ENCODE results near the gene SCGB1C1.
"Not testable (repeated sequence)": the region's sequence is repeated elsewhere in the genome, so short reads cannot be mapped to it uniquely, and the experiment has no call there.

SCGB1C1 gene

GRCh38 chr11:218815-219593 lies 26.1 kb downstream of the SCGB1C1 start:
- DNase-seq = no peak

- DNase-seq = not testable (repeated sequence)
These were observed 27.9 kb downstream of the SCGB1C1 start for GRCh38 chr11:220641-221215.

- peak in 1 of 2 donors; percentile 10 for DNase-seq
These were observed 28.7 kb downstream of the SCGB1C1 start for GRCh38 chr11:221539-221938.

- DNase-seq = no peak
These were observed 29.3 kb downstream of the SCGB1C1 start for GRCh38 chr11:221998-222789.

GRCh38 chr11:223026-223789 lies 30.3 kb downstream of the SCGB1C1 start:
- no peak for DNase-seq

GRCh38 chr11:223884-224283 lies 31.0 kb downstream of the SCGB1C1 start:
- no peak for DNase-seq

GRCh38 chr11:224424-224823 lies 31.5 kb downstream of the SCGB1C1 start:
- DNase-seq = no peak

- DNase-seq = no peak
These were observed 33.0 kb downstream of the SCGB1C1 start for GRCh38 chr11:225734-226453.

GRCh38 chr11:227824-228379 lies 35.0 kb downstream of the SCGB1C1 start:
- DNase-seq = no peak

GRCh38 chr11:230431-230830 lies 37.6 kb downstream of the SCGB1C1 start:
- DNase-seq = no peak

GRCh38 chr11:232783-233565 lies 40.1 kb downstream of the SCGB1C1 start:
- no peak for DNase-seq

- no peak for DNase-seq
These were observed 42.3 kb downstream of the SCGB1C1 start for GRCh38 chr11:235180-235579.

GRCh38 chr11:235609-235996 lies 42.7 kb downstream of the SCGB1C1 start:
- DNase-seq = no peak

GRCh38 chr11:235997-236773 lies 43.3 kb downstream of the SCGB1C1 start, which contains the start of gene SIRT3:
SIRT3 (minus strand) TSS chr11:236342; CDS start chr11:236328, 14 bp downstream.
- peak; percentile 72 to 75 for DNase-seq

- DNase-seq = peak; percentile 71 to 80
These were observed 44.2 kb downstream of the SCGB1C1 start, which contains the start of gene PSMD13 for GRCh38 chr11:236774-237767. PSMD13 (plus strand) TSS chr11:236976; CDS start chr11:237050, 74 bp downstream.

GRCh38 chr11:238346-238745 lies 45.5 kb downstream of the SCGB1C1 start:
- DNase-seq = not testable (repeated sequence)

GRCh38 chr11:240315-240714 lies 47.4 kb downstream of the SCGB1C1 start:
- DNase-seq = no peak

- DNase-seq = no peak
These were observed 48.8 kb downstream of the SCGB1C1 start for GRCh38 chr11:241634-242033.

All from hippocampal formation (tissue), 2 donors.